ENCODE data around the gene TBL2.

GRCh38 chr7:73621168-73622063, 43.0 kb upstream of the TBL2 start:
- TF ChIP-seq CBFB (CRISPR knock-in tag; IDR thresholded peaks at IDR 0.05; ENCODE audit: low read depth) (no peak), CTCF (IDR thresholded peaks at IDR 0.05) (no peak)
